H9 (cell line): ENCODE measurements around the gene NPHP4. TPM values are rescaled to one million over a fixed set of nuclear protein-coding genes. Genes with fewer than 3 reads are reported as not detected.

Source experiments
- DNase-seq: peaks from one replicate; pipeline ENCODE4 v3.0.0-alpha.2; 2017
- H2AFZ ChIP-seq: one replicate; pipeline ENCODE4 v1.6.1; 2013; ENCODE audit warnings: mild to moderate bottlenecking, low read length, control low read depth, moderate library complexity
- H2AK5ac ChIP-seq: 2 replicates; pipeline ENCODE4 v1.6.1; 2013; ENCODE audit warnings: low read length, control low read depth, mixed read lengths; ENCODE audit not compliant: insufficient read length
- H2BK120ac ChIP-seq: one replicate; pipeline ENCODE4 v1.6.1; 2013; ENCODE audit warnings: low read depth, mild to moderate bottlenecking, low read length, control low read depth, inconsistent platforms; ENCODE audit not compliant: poor library complexity, severe bottlenecking
- H2BK12ac ChIP-seq: 2 replicates; pipeline ENCODE4 v1.6.1; 2013; ENCODE audit warnings: low read length, control low read depth, mixed read lengths, low read depth; ENCODE audit not compliant: insufficient read length
- H2BK15ac ChIP-seq: 2 replicates; pipeline ENCODE4 v1.6.1; 2013; ENCODE audit warnings: low read depth, low read length, control low read depth
- H2BK20ac ChIP-seq: one replicate; pipeline ENCODE4 v1.6.1; 2013; ENCODE audit warnings: low read depth, mild to moderate bottlenecking, low read length, control low read depth, inconsistent platforms; ENCODE audit not compliant: poor library complexity, severe bottlenecking
- H2BK5ac ChIP-seq: 2 replicates; pipeline ENCODE4 v1.6.1; 2013; ENCODE audit warnings: low read length, control low read depth, mixed read lengths; ENCODE audit not compliant: insufficient read length
- H3K14ac ChIP-seq: 2 replicates; pipeline ENCODE4 v1.6.1; 2013; ENCODE audit warnings: low read length, control low read depth; ENCODE audit not compliant: insufficient read depth
- H3K18ac ChIP-seq: 2 replicates; pipeline ENCODE4 v1.6.1; 2013; ENCODE audit warnings: low read depth, mild to moderate bottlenecking, mixed read lengths, low read length, control low read depth; ENCODE audit not compliant: insufficient read length
- H3K23ac ChIP-seq: 2 replicates; pipeline ENCODE4 v1.6.1; 2013; ENCODE audit warnings: low read length, control low read depth, mixed read lengths, low read depth; ENCODE audit not compliant: insufficient read length
- H3K23me2 ChIP-seq: 2 replicates; pipeline ENCODE4 v1.6.1; 2013; ENCODE audit warnings: low read depth, mild to moderate bottlenecking, mixed read lengths, low read length, control low read depth; ENCODE audit not compliant: insufficient read length, poor library complexity, severe bottlenecking
- H3K27ac ChIP-seq: 2 replicates; pipeline ENCODE4 v1.5.1; 2013; ENCODE audit warnings: low read length, control low read depth, mixed read lengths, low read depth; ENCODE audit not compliant: insufficient read length
- H3K27me3 ChIP-seq: 2 replicates; pipeline ENCODE4 v1.6.1; 2013; ENCODE audit warnings: low read length, control low read depth, inconsistent platforms; ENCODE audit not compliant: insufficient read depth
- H3K4ac ChIP-seq: 2 replicates; pipeline ENCODE4 v1.6.1; 2013; ENCODE audit warnings: low read depth, mild to moderate bottlenecking, control low read depth, inconsistent platforms, low read length, moderate library complexity
- H3K4me1 ChIP-seq: 2 replicates; pipeline ENCODE4 v1.6.1; 2013; ENCODE audit warnings: low read length, control low read depth, inconsistent platforms; ENCODE audit not compliant: insufficient read depth
- H3K4me2 ChIP-seq: 2 replicates; pipeline ENCODE4 v1.6.1; 2013; ENCODE audit warnings: low read length, control low read depth, mixed read lengths; ENCODE audit not compliant: insufficient read length, insufficient read depth
- H3K56ac ChIP-seq: 2 replicates; pipeline ENCODE4 v1.6.1; 2013; ENCODE audit warnings: low read depth, mild to moderate bottlenecking, mixed read lengths, low read length, control low read depth; ENCODE audit not compliant: insufficient read length
- H3K79me1 ChIP-seq: 2 replicates; pipeline ENCODE4 v1.6.1; 2013; ENCODE audit warnings: low read depth, mild to moderate bottlenecking, moderate library complexity, low read length, control low read depth, inconsistent platforms; ENCODE audit not compliant: insufficient read depth, poor library complexity, severe bottlenecking
- H3K79me2 ChIP-seq: 2 replicates; pipeline ENCODE4 v1.6.1; 2013; ENCODE audit warnings: low read length, control low read depth, inconsistent platforms; ENCODE audit not compliant: insufficient read depth
- H3K9ac ChIP-seq: 2 replicates; pipeline ENCODE4 v1.6.1; 2013; ENCODE audit warnings: low read length, control low read depth, mixed read lengths; ENCODE audit not compliant: insufficient read length; ENCODE audit errors: extremely low read depth
- H3K9me3 ChIP-seq: one replicate; pipeline ENCODE4 v1.6.1; 2013; ENCODE audit warnings: low read depth, low read length, inconsistent platforms; ENCODE audit not compliant: control insufficient read depth
- H3T11ph ChIP-seq: one replicate; pipeline ENCODE4 v1.6.1; 2013; ENCODE audit warnings: mild to moderate bottlenecking, low read length, control low read depth, inconsistent platforms
- H4K20me1 ChIP-seq: one replicate; pipeline ENCODE4 v1.6.1; 2013; ENCODE audit not compliant: control insufficient read depth, insufficient read length, insufficient read depth
- H4K5ac ChIP-seq: 2 replicates; pipeline ENCODE4 v1.6.1; 2013; ENCODE audit warnings: low read depth, mild to moderate bottlenecking, mixed read lengths, low read length, control low read depth; ENCODE audit not compliant: insufficient read length
- H4K8ac ChIP-seq: replicated peaks from 2 replicates; pipeline ENCODE4 v1.6.1; 2013; ENCODE audit warnings: low read length, control low read depth, mixed read lengths, low read depth; ENCODE audit not compliant: insufficient read length
- H4K91ac ChIP-seq: 2 replicates; pipeline ENCODE4 v1.6.1; 2013; ENCODE audit warnings: low read depth, mild to moderate bottlenecking, moderate library complexity, mixed read lengths, low read length, control low read depth; ENCODE audit not compliant: insufficient read length
- H3K27ac Mint-ChIP-seq, 3 experiments: 2 replicates in 2 of 3; 3 replicates in 1 of 3; pipeline ENCODE4 v1.8.0; 2020 to 2021; ENCODE audit warnings: mixed read lengths in 3 of 3, mild to moderate bottlenecking in 1 of 3, moderate library complexity in 1 of 3
- H3K27me3 Mint-ChIP-seq: 2 replicates; pipeline ENCODE4 v1.8.0; 2021; ENCODE audit warnings: low read depth, mild to moderate bottlenecking, moderate library complexity, mixed read lengths
- H3K36me3 Mint-ChIP-seq, 3 experiments: 2 replicates in 2 of 3; 3 replicates in 1 of 3; pipeline ENCODE4 v1.8.0; 2020 to 2021; ENCODE audit warnings: low read depth in 3 of 3, mixed read lengths in 3 of 3; ENCODE audit not compliant: insufficient read depth in 1 of 3
- H3K4me1 Mint-ChIP-seq, 2 experiments: 2 replicates each; pipeline ENCODE4 v1.8.0; 2020; ENCODE audit warnings: mixed read lengths in 2 of 2
- H3K4me3 Mint-ChIP-seq, 2 experiments: 2 replicates in 1 of 2; 3 replicates in 1 of 2; pipeline ENCODE4 v1.8.0; 2020 to 2021; ENCODE audit warnings: mild to moderate bottlenecking in 2 of 2, mixed read lengths in 2 of 2, moderate library complexity in 1 of 2
- H3K9me3 Mint-ChIP-seq, 2 experiments: 2 replicates in 1 of 2; 3 replicates in 1 of 2; pipeline ENCODE4 v1.8.0; 2020; ENCODE audit warnings: mild to moderate bottlenecking in 2 of 2, mixed read lengths in 2 of 2, moderate library complexity in 1 of 2
- WGBS: extraction: QIAGEN DNeasy Blood & Tissue Kit; methylation state at CpG from one replicate; pipeline ENCODE4 v1.1.7; 2013; ENCODE audit warnings: missing lambda C conversion rate, low lambda C conversion rate, mixed read lengths; ENCODE audit not compliant: insufficient read length; ENCODE audit errors: extremely low coverage; 5-methylcytosine and 5-hydroxymethylcytosine counted together
- total RNA-seq: library from RNA; stranded (reverse); gene quantifications from 2 replicates; pipeline ENCODE4 v1.2.1, GENCODE V29; 2021
- TF ChIP-seq, protein P1 (sequence below): fragments of 200-600 bp; sonication (generic); conservative IDR thresholded peaks from 3 replicates; pipeline ENCODE4 v1.8.0; 2021; ENCODE audit warnings: antibody characterized with exemption, mild to moderate bottlenecking

NPHP4 gene
- total RNA-seq, 1 experiment from 2014 or later, result 17.6 TPM

DNA sequence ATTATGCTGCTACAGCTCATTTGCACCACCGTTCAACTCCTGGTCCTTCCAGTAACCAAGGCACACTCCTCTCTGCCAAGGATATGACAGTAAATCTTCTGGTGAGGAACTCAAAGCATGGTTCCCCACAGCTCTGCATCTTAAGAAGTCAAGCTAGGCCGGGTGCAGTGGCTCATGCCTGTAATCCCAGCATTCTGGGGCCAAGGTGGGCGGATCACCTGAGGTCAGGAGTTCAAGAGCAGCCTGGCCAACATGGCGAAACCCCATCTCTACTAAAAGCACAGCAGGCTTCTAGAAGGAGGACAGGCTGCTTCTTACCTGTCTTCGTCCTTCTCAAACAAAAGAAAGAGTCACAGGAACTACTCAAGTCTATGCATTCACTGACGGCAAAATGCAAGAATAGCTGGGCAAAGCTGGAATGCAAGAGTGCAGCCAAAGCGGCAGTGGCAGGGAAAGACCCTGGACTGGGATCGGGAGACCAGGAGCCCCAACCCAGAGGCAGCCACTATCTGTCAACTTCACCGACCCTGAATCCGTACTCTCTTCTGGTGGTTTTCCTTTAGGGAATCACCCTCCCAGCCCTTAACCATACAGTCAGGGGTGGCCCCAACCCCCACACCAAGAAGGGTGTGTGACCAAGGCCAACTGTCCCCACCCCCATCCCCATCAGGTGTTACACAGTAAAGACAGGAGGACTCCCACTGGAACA, 75.5 kb downstream of the NPHP4 start:
- Histone ChIP-seq H4K20me1 (no peaks in the 10 kb centered on the region), H3K4me2 (no peak overlapping the region), H3K56ac (no peak overlapping the region), H3K9me3 (no peaks in the 10 kb centered on the region), H3K79me2 (no peaks in the 10 kb centered on the region), H2BK5ac (no peak overlapping the region), H2AK5ac (no peak overlapping the region), H3K27me3 (no peaks in the 10 kb centered on the region), H2BK15ac (no peak overlapping the region), H2BK12ac (no peak overlapping the region), H4K91ac (no peak overlapping the region), H3K4me1 (no peaks in the 10 kb centered on the region), H3K9ac (no peak overlapping the region), H3T11ph (no peak overlapping the region), H2BK20ac (no peak overlapping the region), H3K27ac (no peak overlapping the region), H4K5ac (no peak overlapping the region), H3K23ac (no peak overlapping the region), H4K8ac (no peak overlapping the region), H3K14ac (no peak overlapping the region), H2AFZ (no peak overlapping the region), H3K4ac (no peak overlapping the region), H2BK120ac (no peak overlapping the region), H3K18ac (no peak overlapping the region), H3K23me2 (no peaks in the 10 kb centered on the region), H3K79me1 (no peaks in the 10 kb centered on the region)
- TF ChIP-seq, protein P1, sequence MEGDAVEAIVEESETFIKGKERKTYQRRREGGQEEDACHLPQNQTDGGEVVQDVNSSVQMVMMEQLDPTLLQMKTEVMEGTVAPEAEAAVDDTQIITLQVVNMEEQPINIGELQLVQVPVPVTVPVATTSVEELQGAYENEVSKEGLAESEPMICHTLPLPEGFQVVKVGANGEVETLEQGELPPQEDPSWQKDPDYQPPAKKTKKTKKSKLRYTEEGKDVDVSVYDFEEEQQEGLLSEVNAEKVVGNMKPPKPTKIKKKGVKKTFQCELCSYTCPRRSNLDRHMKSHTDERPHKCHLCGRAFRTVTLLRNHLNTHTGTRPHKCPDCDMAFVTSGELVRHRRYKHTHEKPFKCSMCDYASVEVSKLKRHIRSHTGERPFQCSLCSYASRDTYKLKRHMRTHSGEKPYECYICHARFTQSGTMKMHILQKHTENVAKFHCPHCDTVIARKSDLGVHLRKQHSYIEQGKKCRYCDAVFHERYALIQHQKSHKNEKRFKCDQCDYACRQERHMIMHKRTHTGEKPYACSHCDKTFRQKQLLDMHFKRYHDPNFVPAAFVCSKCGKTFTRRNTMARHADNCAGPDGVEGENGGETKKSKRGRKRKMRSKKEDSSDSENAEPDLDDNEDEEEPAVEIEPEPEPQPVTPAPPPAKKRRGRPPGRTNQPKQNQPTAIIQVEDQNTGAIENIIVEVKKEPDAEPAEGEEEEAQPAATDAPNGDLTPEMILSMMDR, result no peak
- no peak overlapping the region for H3K4me3 Mint-ChIP-seq
- no peak for DNase-seq
- no peaks in the 10 kb centered on the region for H3K9me3 Mint-ChIP-seq
- no peaks in the 10 kb centered on the region; the same call in none of the 2 replicates for H3K27me3 Mint-ChIP-seq
- H3K36me3 Mint-ChIP-seq, result peaks cover 0 to 2% (median 0%) of the 10 kb centered on the region in 3 experiments; a peak in 3 of 7 replicates
- no peak overlapping the region for H3K27ac Mint-ChIP-seq
- WGBS, result no CpG with 5 or more reads among the region's 10 CpGs
- H3K4me1 Mint-ChIP-seq, result peaks cover 19 to 23% of the 10 kb centered on the region in 2 experiments
